Upper lobe of right lung (tissue), 1 donor: ENCODE measurements around the gene NUMB. TPM values are rescaled to one million over a fixed set of nuclear protein-coding genes. Genes with fewer than 3 reads are reported as not detected.

Experiments
- ATAC-seq: fragments of 200-7000 bp; cut with Tn5 transposase; one replicate; pipeline ENCODE4 v1.9.1; 2020; ENCODE audit warnings: mild to moderate bottlenecking, moderate library complexity
- DNase-seq: peaks from one replicate; pipeline ENCODE4 v3.0.0-alpha.2; 2020
- H3K27ac ChIP-seq: fragments of 200-600 bp; one replicate; pipeline ENCODE4 v1.8.0; 2022
- H3K27me3 ChIP-seq: fragments of 200-600 bp; one replicate; pipeline ENCODE4 v1.8.0; 2022; ENCODE audit warnings: mild to moderate bottlenecking
- H3K36me3 ChIP-seq: fragments of 200-600 bp; one replicate; pipeline ENCODE4 v1.8.0; 2022
- H3K4me1 ChIP-seq: fragments of 200-600 bp; one replicate; pipeline ENCODE4 v1.8.0; 2022
- H3K4me3 ChIP-seq: fragments of 200-600 bp; one replicate; pipeline ENCODE4 v1.8.0; 2022; ENCODE audit warnings: mild to moderate bottlenecking
- H3K9me3 ChIP-seq: fragments of 200-600 bp; one replicate; pipeline ENCODE4 v1.8.0; 2022
- intact Hi-C: fragments of 100-400 bp; cut with DNase I; formaldehyde crosslinking; loops from one replicate; pipeline ENCODE4 v1.11.0; 2022
- total RNA-seq: library from RNA; stranded (reverse); fragmentation: NEBNext Ultra II Directional; extraction: Animal tissue kit (Norgen Biotek cat#: 25700); gene quantifications from one replicate; pipeline ENCODE4 v1.2.1, GENCODE V29; 2021
- TF ChIP-seq, protein P1 (sequence below): fragments of 200-600 bp; IDR thresholded peaks from one replicate; pipeline ENCODE4 v1.8.0; 2022; ENCODE audit warnings: antibody characterized with exemption
- donor health status: DM: no; HTN: yes; CAD: no; lungs with severe emphysema.

Gene NUMB
- total RNA-seq, 1 donor from 2014 or later, result 139 TPM

GRCh38 chr14:73262427-73263183 is 195.7 kb downstream of the NUMB start:
- Histone ChIP-seq H3K27ac (no peak overlapping the region), H3K9me3 (no peaks in the 10 kb centered on the region), H3K36me3 (no peaks in the 10 kb centered on the region), H3K4me3 (no peak overlapping the region), H3K27me3 (no peaks in the 10 kb centered on the region), H3K4me1 (no peaks in the 10 kb centered on the region)
- intact Hi-C loops, result no loop called here
- ATAC-seq, result no peak
- TF ChIP-seq, protein P1, sequence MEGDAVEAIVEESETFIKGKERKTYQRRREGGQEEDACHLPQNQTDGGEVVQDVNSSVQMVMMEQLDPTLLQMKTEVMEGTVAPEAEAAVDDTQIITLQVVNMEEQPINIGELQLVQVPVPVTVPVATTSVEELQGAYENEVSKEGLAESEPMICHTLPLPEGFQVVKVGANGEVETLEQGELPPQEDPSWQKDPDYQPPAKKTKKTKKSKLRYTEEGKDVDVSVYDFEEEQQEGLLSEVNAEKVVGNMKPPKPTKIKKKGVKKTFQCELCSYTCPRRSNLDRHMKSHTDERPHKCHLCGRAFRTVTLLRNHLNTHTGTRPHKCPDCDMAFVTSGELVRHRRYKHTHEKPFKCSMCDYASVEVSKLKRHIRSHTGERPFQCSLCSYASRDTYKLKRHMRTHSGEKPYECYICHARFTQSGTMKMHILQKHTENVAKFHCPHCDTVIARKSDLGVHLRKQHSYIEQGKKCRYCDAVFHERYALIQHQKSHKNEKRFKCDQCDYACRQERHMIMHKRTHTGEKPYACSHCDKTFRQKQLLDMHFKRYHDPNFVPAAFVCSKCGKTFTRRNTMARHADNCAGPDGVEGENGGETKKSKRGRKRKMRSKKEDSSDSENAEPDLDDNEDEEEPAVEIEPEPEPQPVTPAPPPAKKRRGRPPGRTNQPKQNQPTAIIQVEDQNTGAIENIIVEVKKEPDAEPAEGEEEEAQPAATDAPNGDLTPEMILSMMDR, result no peak
- no peak for DNase-seq

DNA sequence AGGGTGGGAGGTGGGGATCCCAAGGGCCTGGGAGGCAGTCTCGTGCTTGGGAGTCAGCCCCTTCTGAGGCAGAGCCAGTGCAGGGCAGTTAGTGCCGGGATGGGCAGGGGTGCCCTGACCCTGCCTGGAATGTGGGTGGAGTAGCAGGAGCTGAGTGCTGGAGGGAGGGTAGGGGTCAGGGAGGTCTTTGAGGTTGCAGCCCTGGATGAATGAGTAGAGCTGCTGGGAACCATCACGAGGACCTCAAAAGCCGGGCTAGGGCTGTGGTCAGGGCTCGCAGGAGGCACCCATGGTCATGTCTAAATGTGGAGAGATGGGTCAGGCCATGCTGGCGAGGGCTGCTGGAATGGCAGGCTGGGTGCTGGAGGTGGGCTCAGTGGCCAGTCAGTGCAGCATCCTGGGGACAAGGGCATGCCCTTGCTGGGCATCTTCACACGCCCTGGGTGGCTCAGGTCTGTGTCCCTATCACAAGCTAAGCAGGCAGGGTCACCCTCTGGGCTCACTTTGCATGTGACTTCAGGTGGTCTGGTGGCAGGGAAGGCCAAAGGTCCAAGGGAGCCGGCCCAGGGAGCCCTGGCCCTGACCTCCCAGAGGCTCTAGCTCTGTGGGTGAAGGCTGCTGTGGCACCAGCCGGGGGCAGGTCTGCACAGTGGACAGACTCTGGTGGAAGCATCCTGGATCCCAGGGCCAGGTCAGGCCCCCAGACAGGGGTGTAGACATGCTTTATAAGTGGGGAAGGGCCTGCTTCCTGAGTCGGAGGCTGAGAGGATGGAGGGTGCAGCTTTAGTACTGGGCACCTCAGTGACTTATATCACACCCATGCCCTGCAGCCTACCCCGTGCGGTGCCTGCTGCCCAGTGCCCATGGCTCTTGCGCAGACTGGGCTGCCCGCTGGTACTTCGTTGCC is 196.6 kb downstream of the NUMB start:
- Histone ChIP-seq H3K27me3 (no peaks in the 10 kb centered on the region), H3K27ac (no peak overlapping the region), H3K4me1 (no peaks in the 10 kb centered on the region), H3K36me3 (no peaks in the 10 kb centered on the region), H3K9me3 (no peaks in the 10 kb centered on the region), H3K4me3 (no peak overlapping the region)
- intact Hi-C loops, result no loop called here
- DNase-seq (no peak), ATAC-seq (no peak)
- TF ChIP-seq, protein P1, result no peak

- ATAC-seq, result no peak
- no peaks in the 10 kb centered on the region for H3K36me3 ChIP-seq
These were observed 197.3 kb downstream of the NUMB start for GRCh38 chr14:73261075-73261474.

GRCh38 chr14:73260574-73260973 is 197.8 kb downstream of the NUMB start:
- Histone ChIP-seq H3K36me3 (no peaks in the 10 kb centered on the region), H3K4me1 (no peaks in the 10 kb centered on the region), H3K27me3 (no peaks in the 10 kb centered on the region), H3K4me3 (no peak overlapping the region), H3K27ac (no peak overlapping the region), H3K9me3 (no peaks in the 10 kb centered on the region)
- ATAC-seq, result no peak
- TF ChIP-seq, protein P1, result no peak
- no peak for DNase-seq
- intact Hi-C loops, result no loop called here

More at GRCh38 chr14:73261075-73261474, 197.3 kb downstream of the NUMB start:
- Histone ChIP-seq H3K9me3 (no peaks in the 10 kb centered on the region), H3K4me3 (no peak overlapping the region), H3K27ac (no peak overlapping the region), H3K27me3 (no peaks in the 10 kb centered on the region), H3K4me1 (no peaks in the 10 kb centered on the region)
- DNase-seq, result no peak
- intact Hi-C loops, result no loop called here
- TF ChIP-seq, protein P1, result no peak

DNA sequence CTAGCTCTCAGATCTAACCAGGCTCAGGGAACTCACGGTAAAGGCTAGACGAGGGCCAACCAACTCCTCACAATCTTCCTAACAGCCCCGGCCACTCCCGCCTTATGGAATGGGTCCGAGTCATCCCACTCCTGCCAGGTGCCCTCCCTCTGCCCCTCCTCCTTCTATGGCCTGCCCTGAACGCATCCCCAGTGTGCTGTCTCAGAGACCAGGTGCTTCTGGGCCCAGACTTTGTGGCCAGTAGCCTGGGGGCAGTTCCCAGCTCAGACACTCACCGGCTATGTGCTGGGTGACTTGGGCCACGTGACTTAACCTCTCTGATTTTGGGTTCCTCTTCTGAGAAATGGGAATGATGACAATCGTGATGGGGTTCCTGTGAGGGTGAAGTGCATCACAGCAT is 198.5 kb downstream of the NUMB start:
- no peak overlapping the region for H3K27ac ChIP-seq
- H3K4me1 ChIP-seq, result no peaks in the 10 kb centered on the region
- intact Hi-C loops, result no loop called here
- TF ChIP-seq, protein P1, result no peak
- H3K27me3 ChIP-seq, result no peaks in the 10 kb centered on the region
- no peaks in the 10 kb centered on the region for H3K9me3 ChIP-seq
- H3K4me3 ChIP-seq, result no peak overlapping the region
- DNase-seq (no peak), ATAC-seq (no peak)
- H3K36me3 ChIP-seq, result no peaks in the 10 kb centered on the region
